Stomach (tissue), 9 donors: ENCODE results near the gene ARHGAP33. TPM values are rescaled to one million over a fixed set of nuclear protein-coding genes. Genes with fewer than 3 reads are reported as not detected.

ENCODE experiments used
- DNase-seq, 2 donors: peaks; one replicate each; pipeline versions ENCODE4 v3.0.0 to v3.0.0-alpha.2; 2013 to 2019
- H3K27ac ChIP-seq, 5 donors: fragments of 200-600 bp in 4 of 5; sonication (generic) in 4 of 5; one replicate each; pipeline ENCODE4 v1.5.1; 2013 to 2019; ENCODE audit warnings: mild to moderate bottlenecking in 1 of 5, moderate library complexity in 1 of 5
- H3K27me3 ChIP-seq, 3 donors: fragments of 200-600 bp; sonication (generic); one replicate each; pipeline ENCODE4 v1.5.1; 2017 to 2019; ENCODE audit warnings: mixed run types in 1 of 3
- H3K36me3 ChIP-seq, 4 donors: fragments of 200-600 bp; sonication (generic); 1 replicate in 3 of 4; 2 replicates in 1 of 4; pipeline ENCODE4 v1.5.1; 2016 to 2019
- H3K4me1 ChIP-seq, 4 donors: fragments of 200-600 bp; sonication (generic); one replicate each; pipeline ENCODE4 v1.5.1; 2016 to 2019
- H3K4me3 ChIP-seq, 4 donors: fragments of 200-600 bp; sonication (generic) in 3 of 4; one replicate each; pipeline ENCODE4 v1.5.1; 2016 to 2019; ENCODE audit warnings: mild to moderate bottlenecking in 1 of 4
- H3K9me3 ChIP-seq, 4 donors: fragments of 200-600 bp; sonication (generic); one replicate each; pipeline ENCODE4 v1.5.1; 2016 to 2019
- CTCF ChIP-seq, 7 experiments: fragments of 450-650 bp in 4 of 7; fragments of 200-600 bp in 3 of 7; sonication (generic) in 3 of 7; IDR thresholded peaks; one replicate each; pipeline ENCODE4 v1.5.1; 2016 to 2019; ENCODE audit warnings: antibody characterized with exemption in 7 of 7, control low read depth in 2 of 7, mild to moderate bottlenecking in 1 of 7
- EP300 ChIP-seq: sonication (generic); formaldehyde crosslinking; IDR thresholded peaks from one replicate; pipeline ENCODE4 v1.6.1; 2017; ENCODE audit warnings: antibody characterized with exemption
- POLR2A ChIP-seq, 4 donors: fragments of 450-650 bp; IDR thresholded peaks; one replicate each; pipeline ENCODE4 v1.6.1; 2016; ENCODE audit warnings: antibody characterized with exemption in 4 of 4, control low read depth in 2 of 4, mild to moderate bottlenecking in 1 of 4, moderate library complexity in 1 of 4
- POLR2AphosphoS5 ChIP-seq, 3 donors: sonication (generic); formaldehyde crosslinking; IDR thresholded peaks; one replicate each; pipeline ENCODE4 v1.6.1; 2016; ENCODE audit warnings: antibody characterized with exemption in 3 of 3
- WGBS, 5 donors: extraction: QIAGEN DNeasy Blood & Tissue Kit in 3 of 5; methylation state at CpG; one replicate each; pipeline versions ENCODE4 v1.1.5 to v1.1.7; 2013 to 2018; 5-methylcytosine and 5-hydroxymethylcytosine counted together
- intact Hi-C: fragments of 100-400 bp; cut with DNase I; formaldehyde crosslinking; loops from one replicate; pipeline ENCODE4 v1.15.1; 2023; ENCODE audit warnings: low total_unique reads
- polyA plus RNA-seq, 3 donors: library from polyadenylated mRNA; stranded (reverse); fragments of 200-250 nt; gene quantifications; one replicate each; pipeline ENCODE4 v1.2.3, GENCODE V29; 2013
- total RNA-seq, 5 donors: library from RNA; depleted of rRNA; stranded (reverse); fragments of >200 nt; gene quantifications; one replicate each; pipeline versions ENCODE4 v1.1.0 to v1.2.3, GENCODE V29; 2014 to 2016
- donor health status: healthy with polysubstance abuse.
- donor health status: Bipolar disorder and iron deficiency.
- donor health status: healthy.

ARHGAP33 gene
- total and polyA plus RNA-seq, 8 donors, result 1.4 to 73.6 (median 12.2) TPM

GRCh38 chr19:35734889-35735288 lies 40.5 kb upstream of the ARHGAP33 start:
- no peak for DNase-seq
- Histone ChIP-seq H3K27me3 (no peaks in the 10 kb centered on the region), H3K4me3 (no peak overlapping the region), H3K4me1 (peaks cover 3 to 10% (median 7%) of the 10 kb centered on the region in 4 donors), H3K36me3 (peaks cover 66 to 94% (median 94%) of the 10 kb centered on the region in 4 donors), H3K27ac (no peak overlapping the region), H3K9me3 (no peaks in the 10 kb centered on the region)
- intact Hi-C loops, result no loop called here
- 82 to 91% (median 87%) methylated on average over 5 of the region's 5 CpGs for WGBS, 5 donors
- no peak for TF ChIP-seq CTCF (IDR thresholded peaks at IDR 0.05)
- TF ChIP-seq POLR2A (IDR thresholded peaks at IDR 0.05), result no peak
- TF ChIP-seq POLR2AphosphoS5 (IDR thresholded peaks at IDR 0.05), result no peak
- TF ChIP-seq EP300, result no peak

- Histone ChIP-seq H3K4me3 (no peak overlapping the region), H3K27ac (no peak overlapping the region), H3K9me3 (no peaks in the 10 kb centered on the region), H3K4me1 (peaks cover 14 to 27% (median 24%) of the 10 kb centered on the region in 4 donors), H3K27me3 (no peaks in the 10 kb centered on the region), H3K36me3 (peaks cover 42 to 74% (median 71%) of the 10 kb centered on the region in 4 donors)
- WGBS, 5 donors, result 86 to 92% (median 88%) methylated on average over 21 to 22 of the region's 22 CpGs
- TF ChIP-seq EP300 (no peak), CTCF (IDR thresholded peaks at IDR 0.05) (peak in 1 of 7 experiments; percentile 18)
- DNase-seq, result no peak
- intact Hi-C loops, result no loop called here
Observed at GRCh38 chr19:35736913-35737886, 38.2 kb upstream of the ARHGAP33 start.

- H3K36me3 ChIP-seq, result peaks cover 35 to 70% (median 67%) of the 10 kb centered on the region in 4 donors
- intact Hi-C loops, result no loop called here
- DNase-seq, result no peak
- peaks cover 14 to 36% (median 24%) of the 10 kb centered on the region in 4 donors for H3K4me1 ChIP-seq
- H3K27me3 ChIP-seq, result no peaks in the 10 kb centered on the region
- no peak overlapping the region for H3K4me3 ChIP-seq
- H3K9me3 ChIP-seq, result no peaks in the 10 kb centered on the region
- TF ChIP-seq CTCF (IDR thresholded peaks at IDR 0.05), result no peak
- no peak for TF ChIP-seq EP300
- no peak for TF ChIP-seq POLR2A (IDR thresholded peaks at IDR 0.05)
- no peak for TF ChIP-seq POLR2AphosphoS5 (IDR thresholded peaks at IDR 0.05)
- peak overlapping the region in 1 of 5 donors; percentile 56 for H3K27ac ChIP-seq
- 88 to 93% (median 92%) methylated on average over 19 to 37 of the region's 37 CpGs for WGBS, 5 donors
Observed at GRCh38 chr19:35738021-35738886, 37.1 kb upstream of the ARHGAP33 start.

GRCh38 chr19:35738887-35739229 lies 36.5 kb upstream of the ARHGAP33 start:
- no peak overlapping the region for H3K4me3 ChIP-seq
- H3K4me1 ChIP-seq, result peaks cover 15 to 41% (median 25%) of the 10 kb centered on the region in 4 donors
- TF ChIP-seq EP300, result no peak
- TF ChIP-seq POLR2A (IDR thresholded peaks at IDR 0.05), result no peak
- no peak for TF ChIP-seq CTCF (IDR thresholded peaks at IDR 0.05)
- TF ChIP-seq POLR2AphosphoS5 (IDR thresholded peaks at IDR 0.05), result no peak
- intact Hi-C loops, result no loop called here
- peaks cover 35 to 64% (median 62%) of the 10 kb centered on the region in 4 donors for H3K36me3 ChIP-seq
- H3K9me3 ChIP-seq, result no peaks in the 10 kb centered on the region
- H3K27ac ChIP-seq, result peak overlapping the region in 2 of 5 donors; percentile 56 to 93
- H3K27me3 ChIP-seq, result no peaks in the 10 kb centered on the region
- DNase-seq, result no peak
- WGBS, 5 donors, result 59 to 84% (median 75%) methylated on average over 2 of the region's 2 CpGs
